GM12892 (cell line): ENCODE measurements around the gene LRRC75B.
"Not testable (repeated sequence)": the region's sequence is repeated elsewhere in the genome, so short reads cannot be mapped to it uniquely, and the experiment has no call there.

ENCODE experiments used
- POLR2A ChIP-seq: IDR thresholded peaks from 2 replicates; pipeline ENCODE4 v1.6.1; 2011; ENCODE audit warnings: low read depth, low read length, control low read depth
- POLR2AphosphoS5 ChIP-seq: IDR thresholded peaks from 2 replicates; pipeline ENCODE4 v1.6.1; 2011; ENCODE audit warnings: low read depth, low read length, control low read depth
- TAF1 ChIP-seq: IDR thresholded peaks from 2 replicates; pipeline ENCODE4 v1.6.1; 2011; ENCODE audit warnings: low read depth, mild to moderate bottlenecking, control low read depth, low read length, borderline replicate concordance

DNA sequence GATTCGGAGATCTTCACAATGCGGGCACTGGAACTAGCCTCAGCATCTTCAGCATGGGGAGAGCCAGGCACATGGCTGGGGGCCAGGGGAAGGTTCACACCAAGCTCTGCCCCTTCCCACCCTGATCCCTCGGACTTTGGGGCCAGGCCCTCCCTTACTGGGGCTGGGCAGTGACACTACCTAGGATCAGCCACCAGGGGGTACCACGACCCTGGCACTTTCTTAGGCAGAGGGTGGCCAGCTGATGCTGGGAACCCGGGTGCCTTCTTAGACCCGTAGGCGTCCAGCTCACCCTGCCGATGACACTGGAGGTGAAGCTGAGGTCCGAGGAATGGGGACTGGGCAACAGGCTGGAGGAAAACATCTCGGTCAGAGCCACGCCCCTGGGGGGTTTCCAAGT lies 36.2 kb upstream of the LRRC75B start:
- not testable (repeated sequence) for TF ChIP-seq POLR2A, POLR2AphosphoS5, TAF1
